Upper lobe of left lung (tissue), 4 donors: ENCODE results near the gene SCN7A.

Experiments
- CTCF ChIP-seq, 6 experiments: fragments of 450-650 bp in 4 of 6; fragments of 200-600 bp in 2 of 6; sonication (generic) in 2 of 6; IDR thresholded peaks; one replicate each; pipeline ENCODE4 v1.5.1; 2016 to 2019; ENCODE audit warnings: antibody characterized with exemption in 6 of 6
- EP300 ChIP-seq, 4 donors: sonication (generic); formaldehyde crosslinking; IDR thresholded peaks; one replicate each; pipeline ENCODE4 v1.5.1; 2017; ENCODE audit warnings: antibody characterized with exemption in 4 of 4, control low read depth in 2 of 4
- POLR2A ChIP-seq, 4 donors: fragments of 450-650 bp; IDR thresholded peaks; one replicate each; pipeline ENCODE4 v1.5.1; 2016 to 2017; ENCODE audit warnings: antibody characterized with exemption in 4 of 4, mild to moderate bottlenecking in 2 of 4
- POLR2AphosphoS5 ChIP-seq, 2 donors: sonication (generic); formaldehyde crosslinking; IDR thresholded peaks; one replicate each; pipeline ENCODE4 v1.5.1; 2017; ENCODE audit warnings: antibody characterized with exemption in 2 of 2

- TF ChIP-seq CTCF (IDR thresholded peaks at IDR 0.05) (no peak), EP300 (IDR thresholded peaks at IDR 0.05) (no peak), POLR2AphosphoS5 (IDR thresholded peaks at IDR 0.05) (no peak), POLR2A (IDR thresholded peaks at IDR 0.05) (no peak)
Observed at GRCh38 chr2:166364476-166365161, 129.4 kb downstream of the SCN7A start.
